HS-27A (cell line): Measurements from ENCODE around the gene MRPS27.

Experiments
- DNase-seq: peaks from one replicate; pipeline ENCODE4 v3.0.0-alpha.2; 2012; ENCODE audit warnings: low read depth, missing footprints

MRPS27 gene

DNA sequence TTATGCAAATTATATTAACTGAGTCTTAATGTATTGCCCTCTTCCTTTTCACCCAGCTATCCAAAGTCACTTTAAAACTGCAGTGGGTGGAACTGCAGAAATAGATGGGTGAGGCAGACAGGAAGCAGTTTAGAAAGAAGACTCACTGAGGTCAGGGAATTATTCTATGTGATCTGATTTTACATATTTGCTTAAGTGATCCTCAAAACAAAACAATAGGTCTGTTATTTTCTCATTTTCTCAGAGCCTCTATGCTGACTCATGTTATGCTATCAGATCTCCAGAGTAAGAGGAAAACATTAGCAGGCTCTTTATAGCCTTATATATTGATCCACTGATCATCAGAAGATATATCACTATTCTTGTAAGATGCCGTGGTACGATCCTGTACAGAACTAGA, 63.5 kb downstream of the MRPS27 start:
- DNase-seq = no peak

DNA sequence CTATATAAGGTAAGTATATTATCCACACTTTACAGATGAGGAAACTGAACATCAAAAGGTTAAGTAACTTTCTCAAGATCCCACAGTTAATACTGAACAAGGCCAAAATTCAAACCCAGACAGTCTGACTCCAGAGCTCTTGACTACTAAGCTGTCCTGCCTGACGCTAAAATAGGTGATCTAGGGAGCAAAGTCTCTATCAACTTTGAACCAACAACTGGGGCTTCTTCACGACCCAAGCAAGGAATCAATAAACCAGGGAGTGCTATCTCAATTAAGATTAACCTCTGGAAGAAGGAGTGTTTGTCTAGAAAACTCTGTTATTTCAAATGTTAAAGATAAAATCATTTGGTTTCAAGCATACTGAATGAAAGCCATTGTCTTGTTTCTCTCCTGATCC, 64.4 kb downstream of the MRPS27 start:
- no peak for DNase-seq

DNA sequence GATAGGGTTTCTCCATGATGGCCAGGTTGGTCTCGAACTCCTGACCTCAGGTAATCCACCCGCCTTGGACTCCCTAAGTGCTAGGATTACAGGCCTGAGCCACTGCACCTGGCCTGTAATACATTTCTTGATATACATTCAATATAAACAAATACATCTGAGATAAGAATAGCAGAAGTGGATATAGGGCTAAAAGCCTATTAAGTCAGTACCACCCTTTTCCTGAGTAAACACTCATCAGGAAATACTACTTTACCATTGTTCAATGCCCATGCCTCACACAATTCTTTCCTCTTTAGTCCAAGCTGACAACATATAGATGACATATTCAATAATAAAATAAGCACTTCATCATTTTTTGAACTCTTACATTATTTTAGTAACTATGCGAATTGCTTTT, 64.8 kb downstream of the MRPS27 start:
- no peak for DNase-seq

DNA sequence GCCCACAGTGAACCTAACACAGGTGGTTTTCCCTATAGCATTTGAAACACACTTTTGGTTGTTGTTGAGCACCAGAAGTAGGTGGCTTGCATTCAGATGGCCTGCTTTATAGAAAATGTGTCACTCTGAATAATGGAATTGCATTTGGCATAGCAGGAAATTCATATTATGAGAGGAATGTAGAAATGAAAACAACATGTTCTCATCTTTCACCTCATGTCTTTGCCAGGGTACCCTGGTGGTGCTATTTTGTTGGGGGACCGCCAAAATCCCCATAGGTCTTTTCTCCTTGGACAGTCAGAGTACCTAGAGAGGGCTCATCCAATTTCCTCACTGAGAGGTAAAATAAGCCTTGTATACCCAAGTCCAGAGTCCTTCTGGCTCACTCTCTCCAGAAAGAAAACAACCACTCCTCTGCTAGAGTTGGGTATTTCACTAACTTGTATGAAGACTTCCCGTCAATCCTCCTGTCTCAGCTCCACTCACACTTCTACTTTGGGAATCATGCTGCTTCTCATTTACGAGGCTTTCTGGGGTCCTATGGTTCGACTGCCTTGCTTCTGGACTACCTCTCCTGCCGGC, 67.4 kb downstream of the MRPS27 start:
- DNase-seq = peak; percentile 22

DNA sequence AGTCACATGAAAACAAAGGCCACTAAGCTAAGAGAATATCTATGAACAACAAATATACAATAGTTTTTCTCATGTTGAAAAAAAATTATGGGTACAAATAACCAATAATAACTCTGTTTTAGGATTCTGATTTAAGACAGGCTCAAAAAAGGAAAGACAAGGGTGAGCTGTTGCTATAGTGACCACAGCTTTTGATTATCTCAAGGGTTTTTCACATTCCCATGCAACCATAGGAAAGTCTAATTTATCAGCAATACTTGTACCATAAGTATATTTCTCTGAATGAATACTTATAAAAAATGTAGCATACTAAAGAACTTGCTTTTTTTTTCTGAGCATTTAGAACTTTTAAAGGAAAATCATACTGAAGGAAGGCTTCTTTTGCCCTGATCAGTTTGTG, 68.0 kb downstream of the MRPS27 start:
- no peak for DNase-seq

DNA sequence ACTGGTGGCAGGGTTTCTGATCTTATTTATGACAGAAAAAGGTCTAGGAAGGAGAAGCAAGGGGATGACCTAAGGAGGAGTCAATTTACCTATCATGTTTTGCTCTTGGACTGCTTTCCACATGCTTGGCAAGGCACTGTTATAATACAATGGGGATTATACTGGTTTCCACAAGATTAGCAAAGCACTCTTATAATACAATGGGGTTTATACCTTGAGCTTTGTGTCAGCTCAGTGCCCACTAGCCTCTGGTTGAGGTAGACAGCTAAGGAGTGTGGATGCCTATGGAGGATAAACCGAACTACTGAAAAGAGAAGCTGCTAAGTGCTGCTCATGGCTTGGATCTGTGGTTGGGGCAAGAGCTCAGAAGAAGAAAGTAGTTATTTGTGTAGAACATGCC, 68.7 kb downstream of the MRPS27 start:
- DNase-seq = no peak

DNA sequence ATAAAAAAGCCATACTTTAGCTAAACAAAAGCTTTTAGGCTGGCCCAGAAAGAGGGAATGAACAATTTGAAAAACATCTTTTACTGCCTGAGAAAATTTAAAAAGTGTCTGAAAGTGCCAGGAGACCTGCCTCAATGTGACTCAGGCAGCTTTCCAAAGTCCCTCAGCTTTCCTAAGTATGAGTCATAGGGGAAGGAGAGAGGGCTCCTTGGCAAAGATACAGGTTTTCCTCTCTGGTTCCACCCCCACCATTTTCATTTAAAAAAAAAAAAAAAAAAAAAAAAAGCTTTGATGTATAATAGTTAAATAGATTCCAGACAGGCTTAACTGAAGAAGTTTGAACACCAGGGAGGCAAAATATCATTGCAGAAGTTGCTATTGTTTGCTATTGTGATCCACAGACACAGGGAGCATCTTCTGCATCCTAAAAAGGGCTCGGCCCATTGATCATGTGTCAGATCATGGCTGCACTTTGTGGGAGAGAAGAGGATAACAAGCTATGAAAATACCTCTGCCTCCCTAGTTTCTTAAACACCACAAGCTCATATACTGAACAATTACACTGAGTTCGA, 71.5 kb downstream of the MRPS27 start:
- DNase-seq = peak; percentile 70

DNA sequence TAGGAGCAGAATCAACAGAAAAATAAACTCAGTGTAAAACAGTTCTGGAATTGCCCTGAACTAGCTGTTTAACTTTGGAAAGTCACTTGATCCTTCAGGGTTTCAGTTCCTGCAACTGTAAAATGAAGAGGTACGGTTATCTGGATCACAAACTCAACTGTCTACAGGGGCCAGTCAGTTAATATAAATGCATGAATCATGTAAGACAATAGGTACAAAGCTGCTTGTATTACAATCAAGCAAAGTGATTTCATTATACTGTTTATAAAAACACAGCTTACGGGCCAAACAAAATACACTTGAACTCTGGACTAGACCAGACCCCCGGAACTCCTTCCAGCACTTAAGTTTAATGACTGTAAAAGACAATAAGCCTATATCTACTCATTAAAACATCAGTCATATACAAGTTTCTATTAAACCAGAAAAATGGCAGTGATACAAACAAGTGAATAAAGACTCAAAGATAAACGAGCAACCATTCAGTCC, 73.0 kb downstream of the MRPS27 start:
- DNase-seq = no peak

DNA sequence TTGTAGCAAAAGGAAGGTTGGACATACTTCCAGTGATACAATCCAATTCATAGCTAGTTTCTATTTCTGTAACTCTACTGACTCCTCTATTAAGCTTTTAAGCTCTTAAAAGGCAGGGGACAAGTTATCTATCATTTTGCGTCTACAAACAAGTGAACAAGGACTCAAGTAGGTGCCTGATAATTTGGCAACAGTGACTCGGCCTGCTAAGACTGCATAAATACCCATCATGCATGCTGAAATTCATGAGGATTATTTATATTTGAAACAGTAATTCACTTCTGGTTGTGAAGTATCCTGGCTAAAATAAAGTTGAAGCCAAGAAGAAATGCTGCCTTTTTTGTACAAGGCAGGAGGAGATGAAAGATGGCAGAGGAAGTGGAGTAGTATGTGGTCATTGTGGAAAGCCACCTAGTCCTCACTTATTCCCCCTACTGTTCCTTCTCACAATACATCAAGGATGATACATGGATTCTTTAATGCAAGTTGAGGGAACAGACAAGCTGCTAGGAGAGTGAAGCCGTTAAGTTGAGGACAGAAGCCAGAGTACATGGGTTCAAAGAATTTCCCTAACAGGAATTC, 74.0 kb downstream of the MRPS27 start:
- DNase-seq = no peak

DNA sequence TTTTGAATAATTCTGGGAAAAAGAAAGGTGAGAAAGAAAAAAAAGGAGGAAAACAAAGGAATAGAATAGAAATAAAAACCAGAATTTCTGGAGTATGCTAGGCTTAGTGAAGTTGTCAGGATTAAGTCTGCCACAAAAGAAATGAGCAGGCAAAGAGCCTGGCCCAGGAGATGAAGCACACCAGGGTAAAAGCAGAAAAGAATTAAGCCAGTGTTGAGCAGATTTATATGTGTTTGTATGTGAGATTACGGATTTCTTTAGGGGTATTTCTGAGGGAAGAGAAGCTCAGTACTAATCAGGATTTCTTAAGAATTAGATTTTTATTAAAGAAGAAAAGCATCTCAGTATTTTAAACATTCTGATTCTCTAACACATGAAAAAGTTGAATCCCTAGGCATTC, 74.5 kb downstream of the MRPS27 start:
- DNase-seq = no peak

DNA sequence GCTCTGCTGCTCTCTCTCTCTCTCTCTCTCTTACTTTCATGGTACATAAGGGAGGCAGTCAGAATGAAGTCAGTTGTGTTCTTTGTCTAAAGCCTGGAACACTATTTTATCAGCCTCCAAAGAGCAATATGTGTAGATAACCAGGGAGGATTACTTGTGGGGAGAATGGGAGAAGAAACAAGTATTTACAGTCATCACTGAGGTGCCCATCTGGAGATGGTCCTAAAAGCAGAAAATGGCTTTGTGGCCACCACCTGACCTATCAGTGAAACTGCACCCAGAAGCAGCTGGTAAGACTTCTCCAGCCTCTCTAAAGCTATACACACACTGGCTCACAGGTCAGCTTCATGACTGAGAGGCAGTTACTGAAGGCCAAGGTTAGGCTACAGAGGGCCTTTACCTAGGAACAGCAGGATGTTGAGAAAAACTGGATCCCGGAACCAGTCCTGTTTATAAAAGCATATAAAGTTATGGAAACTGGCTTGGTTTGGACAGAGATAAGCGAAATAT, 75.1 kb downstream of the MRPS27 start:
- no peak for DNase-seq

DNA sequence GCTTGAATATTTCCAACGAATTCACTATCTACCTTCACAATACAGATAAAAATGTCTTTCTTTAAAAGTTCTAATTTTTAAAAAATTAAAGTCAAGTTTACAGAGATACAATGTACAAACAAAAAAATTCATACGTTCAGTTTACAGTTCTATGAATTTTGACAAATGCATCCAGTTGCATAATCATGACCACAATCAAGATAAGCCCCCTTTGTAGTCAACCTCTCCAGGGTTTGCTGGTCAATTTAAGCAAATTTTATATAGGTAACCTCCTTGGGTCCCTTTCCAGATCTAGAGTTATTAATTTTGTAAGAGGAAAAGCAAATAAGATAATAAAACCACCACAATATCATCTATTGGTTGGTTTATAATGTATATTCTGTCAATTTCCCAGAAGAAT, 76.3 kb downstream of the MRPS27 start:
- DNase-seq = no peak

DNA sequence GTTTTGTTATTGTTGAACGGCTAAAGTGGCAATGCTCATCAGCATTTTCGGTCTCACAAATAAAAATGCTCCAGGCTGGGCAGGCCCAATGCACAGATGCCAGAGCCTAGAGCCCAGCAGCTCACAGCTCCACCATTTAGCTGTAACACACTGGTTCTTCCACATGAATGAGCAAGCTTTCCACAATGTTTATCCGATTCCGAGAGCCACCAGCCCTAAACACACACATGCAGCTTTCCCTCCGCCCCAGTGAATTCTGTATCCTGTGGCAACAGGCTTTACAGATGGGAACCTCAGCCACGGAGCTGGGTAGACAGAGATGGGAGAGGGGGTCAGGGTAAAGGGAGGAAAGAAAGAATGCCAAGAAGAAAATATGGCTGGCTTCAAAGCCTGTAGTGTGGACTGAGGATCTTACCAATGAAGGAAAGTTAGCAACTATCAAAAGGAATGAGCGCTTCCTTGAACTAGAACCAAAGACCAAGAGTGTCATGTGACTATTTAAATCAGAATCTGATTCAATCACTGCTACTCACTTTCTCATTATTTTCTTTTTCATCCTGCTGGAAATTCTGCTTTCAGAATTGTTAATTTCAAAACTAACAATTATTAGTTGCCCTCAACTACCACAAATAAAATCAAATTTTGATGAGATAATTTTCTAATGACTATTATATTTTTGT, 77.1 kb downstream of the MRPS27 start:
- DNase-seq = no peak

DNA sequence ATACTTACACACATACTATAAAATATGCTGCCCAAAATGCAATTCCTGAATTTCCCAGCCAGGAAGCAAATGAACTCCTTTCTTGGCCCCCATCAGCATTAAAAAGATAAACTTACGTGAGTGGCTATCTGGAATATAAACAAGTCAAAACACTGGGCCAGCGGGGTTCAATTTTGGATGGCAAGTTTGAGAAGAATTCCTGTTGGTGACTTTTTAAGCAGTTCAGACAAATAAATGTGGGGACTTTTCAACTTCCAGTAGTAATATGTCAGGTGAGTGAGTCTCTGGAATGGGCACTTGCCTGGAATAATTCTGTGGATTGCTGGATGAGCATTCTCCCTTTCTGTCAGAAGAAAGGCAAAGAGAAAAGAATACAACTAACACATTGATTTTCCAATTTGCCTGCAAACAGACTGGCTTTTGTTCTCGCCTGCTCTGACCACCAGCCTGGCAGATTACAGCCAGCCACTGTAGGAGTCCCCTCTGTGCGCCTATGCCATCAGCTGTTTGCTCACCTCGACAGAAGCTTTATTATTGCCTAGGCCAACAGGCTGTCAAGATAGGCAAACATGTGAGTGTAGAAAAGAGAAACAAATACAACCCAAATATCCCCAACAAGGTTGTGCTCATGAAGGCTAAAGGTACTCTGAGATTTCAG, 78.6 kb downstream of the MRPS27 start:
- no peak for DNase-seq

DNA sequence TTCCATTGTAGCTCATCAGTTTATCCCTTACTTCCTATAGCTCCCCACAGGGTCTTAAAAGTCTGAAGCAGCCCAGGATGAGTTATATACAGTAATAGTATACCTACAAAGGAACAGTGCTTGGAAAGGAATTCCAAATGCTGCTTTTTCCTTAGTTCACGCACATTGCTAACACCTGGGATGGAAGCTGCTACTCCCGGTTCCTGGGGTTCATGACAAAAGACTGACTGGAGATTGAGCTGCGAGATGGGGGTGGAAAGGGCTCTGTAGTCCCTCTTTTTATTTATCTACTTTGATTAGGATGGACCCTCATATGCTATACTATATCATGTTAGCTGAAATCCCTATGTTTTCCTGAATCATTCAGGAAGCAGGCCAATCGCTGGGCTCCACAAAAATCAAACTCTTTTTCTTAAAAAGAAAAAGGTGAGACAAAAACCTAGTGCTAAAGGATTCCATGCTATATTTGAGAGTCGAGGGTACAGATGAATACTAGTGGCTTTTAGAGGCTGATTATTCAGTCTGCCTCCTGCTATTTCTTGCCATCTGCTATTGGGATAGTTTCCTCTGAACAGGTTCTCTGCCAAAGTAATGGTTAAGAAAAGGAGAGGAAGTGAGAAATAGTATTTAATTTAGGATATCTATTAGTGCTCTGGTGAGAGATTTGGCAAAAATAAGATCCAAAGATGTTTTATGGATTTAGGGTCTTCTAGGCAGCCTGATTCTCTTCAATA, 81.2 kb downstream of the MRPS27 start:
- DNase-seq = no peak

DNA sequence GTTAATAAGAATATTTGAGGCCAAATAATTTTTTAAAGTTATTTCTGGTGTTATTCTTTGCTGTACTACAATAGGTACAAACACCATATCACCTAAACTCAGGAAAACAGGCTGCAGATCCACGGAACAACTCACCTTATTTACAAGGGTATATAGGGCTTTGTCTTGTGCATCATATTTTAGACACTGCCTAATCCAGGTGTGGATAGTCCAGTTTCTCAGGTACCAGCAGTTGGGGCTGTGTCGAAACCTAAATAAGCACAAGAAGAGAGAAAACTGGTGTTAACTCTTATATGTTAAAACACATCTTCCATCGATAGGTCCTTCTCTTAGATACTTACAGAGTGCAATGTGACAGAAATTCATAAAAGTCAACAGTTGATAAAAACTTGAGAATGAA, 82.2 kb downstream of the MRPS27 start:
- DNase-seq = no peak

DNA sequence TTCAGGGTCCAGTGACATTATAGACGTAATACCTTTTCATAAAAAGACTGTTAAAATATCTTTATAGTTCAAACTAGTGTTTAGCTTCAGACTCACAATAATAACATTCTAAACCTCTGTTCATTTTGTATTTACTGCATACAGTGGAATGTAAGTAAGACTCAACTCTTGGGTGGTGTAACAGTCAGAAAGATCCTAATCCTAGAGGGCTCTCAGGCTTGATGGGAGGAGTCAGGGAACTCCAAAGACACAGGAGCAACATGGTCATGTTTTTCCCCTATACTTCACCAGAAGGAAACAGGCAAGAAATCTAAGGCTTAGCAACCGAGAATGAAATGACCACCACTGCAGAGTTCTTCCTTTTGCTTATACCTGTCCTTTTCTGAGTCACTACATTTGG, 82.6 kb downstream of the MRPS27 start:
- no peak for DNase-seq

DNA sequence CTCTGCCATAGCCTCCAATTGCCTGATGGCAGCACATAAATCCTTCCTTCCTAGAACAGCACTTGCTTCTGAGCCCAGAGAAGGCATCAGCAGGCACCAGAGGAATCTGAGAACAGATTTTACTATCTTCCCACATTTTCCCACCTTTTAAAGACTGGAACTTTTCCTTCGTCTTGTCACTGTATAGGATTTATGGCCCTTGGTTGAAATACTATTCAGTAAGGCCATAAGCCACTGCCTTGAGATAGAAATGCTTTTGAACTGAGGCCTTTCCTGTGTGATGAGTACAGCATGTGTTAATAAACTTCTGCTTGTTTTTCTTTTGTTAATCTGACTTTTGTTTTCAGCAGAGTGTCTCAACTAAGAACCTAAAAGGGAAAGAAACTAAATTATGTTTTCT, 84.3 kb downstream of the MRPS27 start:
- no peak for DNase-seq

DNA sequence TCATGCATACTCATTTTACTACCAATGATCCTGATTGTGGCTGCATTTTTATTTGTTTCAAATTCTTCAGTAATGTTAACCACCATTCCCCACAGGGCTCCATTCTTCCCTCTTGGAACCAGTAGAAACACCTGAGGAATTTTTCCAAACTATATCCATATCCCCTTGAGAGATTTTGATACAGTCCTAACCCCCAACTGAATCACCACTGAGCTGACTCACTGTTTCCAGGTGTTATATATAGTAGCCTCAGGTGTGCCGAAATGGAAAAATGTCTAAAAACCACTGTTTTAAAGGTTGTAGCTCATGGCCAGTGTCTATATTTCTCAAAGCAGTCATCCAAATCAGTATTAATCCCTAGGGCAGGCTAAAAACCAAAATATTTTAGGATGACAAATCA, 85.2 kb downstream of the MRPS27 start:
- no peak for DNase-seq

DNA sequence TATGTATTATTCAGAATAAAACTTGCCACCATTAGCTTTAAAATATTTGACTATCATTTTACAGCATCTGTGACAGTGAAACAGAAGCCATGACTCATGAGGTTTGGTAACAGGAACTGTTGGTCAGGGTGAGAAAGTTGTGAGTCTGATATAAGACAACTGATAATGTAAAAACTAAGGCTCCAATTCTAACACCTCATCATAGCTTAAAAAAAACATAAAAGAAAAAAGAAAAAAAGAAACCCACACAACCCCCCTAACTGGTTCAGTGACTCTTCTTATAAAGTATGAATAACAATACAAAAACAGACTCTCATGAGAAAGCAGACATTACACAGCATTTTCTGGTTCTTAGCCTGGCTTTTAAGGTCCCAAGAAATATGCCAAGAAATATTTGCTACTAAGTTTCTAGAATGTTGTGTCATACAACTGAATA, 85.8 kb downstream of the MRPS27 start:
- peak; percentile 49 for DNase-seq

DNA sequence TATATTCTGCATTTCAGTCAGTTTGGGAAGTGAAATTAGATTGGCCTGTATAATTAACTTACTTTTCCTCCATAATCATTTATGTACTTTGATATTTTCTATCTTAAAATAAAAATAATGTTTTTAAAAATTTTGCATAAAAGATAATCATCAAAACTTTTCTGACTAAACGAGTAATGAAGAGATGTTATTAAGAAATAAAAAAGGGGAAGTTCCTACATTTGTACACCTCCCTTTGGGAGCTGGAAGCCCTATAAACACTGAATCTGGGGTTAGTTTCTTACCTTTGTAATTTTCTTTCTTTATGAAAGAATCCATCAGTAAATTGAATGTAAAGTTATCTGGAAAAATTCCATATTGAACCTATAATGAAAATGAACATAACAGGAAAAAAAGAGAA, 86.2 kb downstream of the MRPS27 start:
- no peak for DNase-seq

DNA sequence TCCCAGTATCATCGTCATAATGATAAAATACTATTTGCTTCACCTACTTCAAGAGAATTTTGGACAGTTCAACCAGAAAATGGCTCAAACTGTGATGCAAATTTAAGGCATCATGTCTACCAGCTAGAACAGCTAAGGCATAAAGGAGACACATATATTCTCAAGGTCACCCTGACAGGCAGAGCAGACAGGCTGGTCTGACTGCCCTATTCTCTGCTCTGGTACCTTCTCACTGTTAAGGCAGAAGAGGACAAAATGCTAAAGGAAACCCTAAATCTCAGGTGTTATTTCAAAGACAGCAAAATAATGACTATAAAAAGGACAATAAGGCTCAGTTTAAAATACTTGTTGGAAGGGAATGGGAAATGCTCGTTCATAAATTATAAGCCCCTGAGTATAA, 87.2 kb downstream of the MRPS27 start:
- no peak for DNase-seq
